Measurements from ENCODE around the gene PCNX1.
A peak's percentile ranks its signal among the peaks of the same experiment; 100 is the strongest.

The PCNX1 gene

GRCh38 chr14:71094722-71095121, 187.5 kb downstream of the PCNX1 start:
- POLR2A ChIA-PET: no interaction called here
- Histone ChIP-seq H3K9me3 (ENCODE audit: control insufficient read depth, insufficient read depth, low read depth, low read length) (no peaks in the 10 kb centered on the region), H3K27ac (ENCODE audit: extremely low read depth, low read depth, low read length) (no peak overlapping the region), H3K36me3 (ENCODE audit: control insufficient read depth in 2 of 2, insufficient read depth in 1 of 2, low read length in 2 of 2) (peaks cover 0 to 35% of the 10 kb centered on the region in 2 experiments; a peak in 1 of 3 replicates), H3K4me3 (ENCODE audit: low read depth, low read length) (no peak overlapping the region), H3K4me1 (ENCODE audit: control insufficient read depth, insufficient read depth, low read length) (no peaks in the 10 kb centered on the region)
- TF ChIP-seq ZNF416 (tag by site-specific recombination; IDR thresholded peaks at IDR 0.05): no peak
- CTCF ChIA-PET: interaction anchor here (0.5 to 1.6 kb wide), 2 partner anchors 9 to 20 kb away, joined by 5 to 11 read pairs; no protein-coding TSS in a partner anchor

- CTCF ChIA-PET: no interaction called here
- Histone ChIP-seq H3K36me3 (ENCODE audit: control insufficient read depth in 2 of 2, insufficient read depth in 1 of 2, low read length in 2 of 2) (peaks cover 0 to 18% of the 10 kb centered on the region in 2 experiments; a peak in 2 of 3 replicates), H3K27ac (ENCODE audit: extremely low read depth, low read depth, low read length) (no peak overlapping the region), H3K4me1 (ENCODE audit: control insufficient read depth, insufficient read depth, low read length) (no peaks in the 10 kb centered on the region), H3K9me3 (ENCODE audit: control insufficient read depth, insufficient read depth, low read depth, low read length) (no peaks in the 10 kb centered on the region), H3K4me3 (ENCODE audit: low read depth, low read length) (no peak overlapping the region)
- POLR2A ChIA-PET: no interaction called here
- no peak for TF ChIP-seq ZNF670 (tag by site-specific recombination; IDR thresholded peaks at IDR 0.05; ENCODE audit: low read depth)
- no peak for TF ChIP-seq ZNF214 (tag by site-specific recombination; IDR thresholded peaks at IDR 0.05; ENCODE audit: borderline replicate concordance)
- TF ChIP-seq ZNF146 (tag by site-specific recombination; IDR thresholded peaks at IDR 0.05): peak; percentile 75
These were observed 189.7 kb downstream of the PCNX1 start for GRCh38 chr14:71096947-71097346.

GRCh38 chr14:71103662-71104484, 196.6 kb downstream of the PCNX1 start:
- Histone ChIP-seq H3K27ac (ENCODE audit: extremely low read depth, low read depth, low read length) (no peak overlapping the region), H3K4me1 (ENCODE audit: control insufficient read depth, insufficient read depth, low read length) (no peaks in the 10 kb centered on the region), H3K9me3 (ENCODE audit: control insufficient read depth, insufficient read depth, low read depth, low read length) (no peaks in the 10 kb centered on the region), H3K36me3 (ENCODE audit: control insufficient read depth in 2 of 2, insufficient read depth in 1 of 2, low read length in 2 of 2) (peaks cover 29 to 45% of the 10 kb centered on the region in 2 experiments), H3K4me3 (ENCODE audit: low read depth, low read length) (no peak overlapping the region)
- CTCF ChIA-PET: interaction anchor here (0.6 to 2.3 kb wide), 27 partner anchors 10 to 1943 kb away, joined by 3 to 11 read pairs (median 4); no protein-coding TSS in a partner anchor
- TF ChIP-seq ZNF654 (tag by site-specific recombination; IDR thresholded peaks at IDR 0.05; ENCODE audit: low read depth) (peak; percentile 53), TRIM28 (IDR thresholded peaks at IDR 0.05; ENCODE audit: borderline replicate concordance, low read length) (no peak)
- POLR2A ChIA-PET: no interaction called here

- TF ChIP-seq ZNF654 (tag by site-specific recombination; IDR thresholded peaks at IDR 0.05; ENCODE audit: low read depth) (no peak), YY2 (tag by site-specific recombination; IDR thresholded peaks at IDR 0.05) (no peak), ZNF391 (tag by site-specific recombination; IDR thresholded peaks at IDR 0.05; ENCODE audit: borderline replicate concordance, low read depth) (no peak), ZNF426 (tag by site-specific recombination; IDR thresholded peaks at IDR 0.05) (no peak), HOXC10 (CRISPR knock-in tag; IDR thresholded peaks at IDR 0.05) (no peak), ZNF624 (tag by site-specific recombination; IDR thresholded peaks at IDR 0.05) (no peak), YY1 (tag by site-specific recombination; IDR thresholded peaks at IDR 0.05) (no peak)
- TF ChIP-seq, protein P1, sequence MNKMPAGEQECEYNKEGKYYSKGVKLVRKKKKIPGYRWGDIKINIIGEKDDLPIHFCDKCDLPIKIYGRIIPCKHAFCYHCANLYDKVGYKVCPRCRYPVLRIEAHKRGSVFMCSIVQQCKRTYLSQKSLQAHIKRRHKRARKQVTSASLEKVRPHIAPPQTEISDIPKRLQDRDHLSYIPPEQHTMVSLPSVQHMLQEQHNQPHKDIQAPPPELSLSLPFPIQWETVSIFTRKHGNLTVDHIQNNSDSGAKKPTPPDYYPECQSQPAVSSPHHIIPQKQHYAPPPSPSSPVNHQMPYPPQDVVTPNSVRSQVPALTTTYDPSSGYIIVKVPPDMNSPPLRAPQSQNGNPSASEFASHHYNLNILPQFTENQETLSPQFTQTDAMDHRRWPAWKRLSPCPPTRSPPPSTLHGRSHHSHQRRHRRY (tag by site-specific recombination; IDR thresholded peaks at IDR 0.05): no peak
- Histone ChIP-seq H3K4me1 (ENCODE audit: control insufficient read depth, insufficient read depth, low read length) (no peaks in the 10 kb centered on the region), H3K36me3 (ENCODE audit: control insufficient read depth in 2 of 2, insufficient read depth in 1 of 2, low read length in 2 of 2) (peaks cover 29 to 57% of the 10 kb centered on the region in 2 experiments), H3K9me3 (ENCODE audit: control insufficient read depth, insufficient read depth, low read depth, low read length) (no peaks in the 10 kb centered on the region), H3K27ac (ENCODE audit: extremely low read depth, low read depth, low read length) (no peak overlapping the region), H3K4me3 (ENCODE audit: low read depth, low read length) (no peak overlapping the region)
- CTCF ChIA-PET: interaction anchor here (0.6 to 2.3 kb wide), 7 partner anchors 8 to 648 kb away, joined by 3 to 11 read pairs (median 7); no protein-coding TSS in a partner anchor
- POLR2A ChIA-PET: no interaction called here
These were observed 197.9 kb downstream of the PCNX1 start for GRCh38 chr14:71105177-71105576.

Measured in HEK293 (cell line).